K562 (cell line): ENCODE results near the gene STK32C. TPM values are rescaled to one million over a fixed set of nuclear protein-coding genes. Genes with fewer than 3 reads are reported as not detected.

Experiments
- AFF1 ChIP-seq, 2 experiments: fragments of 450-650 bp; IDR thresholded peaks; 2 replicates each; pipeline ENCODE4 v1.6.1; 2018; ENCODE audit warnings: mild to moderate bottlenecking in 2 of 2, low read depth in 1 of 2; ENCODE audit not compliant: partially characterized antibody in 2 of 2
- NFE2L1 ChIP-seq: fragments of 450-650 bp; IDR thresholded peaks from 2 replicates; pipeline ENCODE4 v1.6.1; 2016; ENCODE audit warnings: missing genetic modification characterization, low read depth, mild to moderate bottlenecking, missing compliant biosample characterization, moderate library complexity, borderline replicate concordance
- POLR2B ChIP-seq: fragments of 450-650 bp; IDR thresholded peaks from 2 replicates; pipeline ENCODE4 v1.6.1; 2018; ENCODE audit warnings: low read depth; ENCODE audit not compliant: partially characterized antibody
- RAD51 ChIP-seq: fragments of 450-650 bp; IDR thresholded peaks from 2 replicates; pipeline ENCODE4 v1.7.1; 2016; ENCODE audit warnings: low read depth, mild to moderate bottlenecking, borderline replicate concordance
- WHSC1 ChIP-seq: IDR thresholded peaks from one replicate; pipeline ENCODE4 v1.6.1; 2012; ENCODE audit warnings: low read length, control low read depth, inconsistent platforms
- XRCC3 ChIP-seq: fragments of 450-650 bp; IDR thresholded peaks from 2 replicates; pipeline ENCODE4 v1.6.1; 2017; ENCODE audit warnings: mild to moderate bottlenecking, moderate library complexity
- ZNF282 ChIP-seq: sonication (generic); formaldehyde crosslinking; IDR thresholded peaks from 2 replicates; pipeline ENCODE4 v1.8.1; 2023; ENCODE audit warnings: missing genetic modification reagents
- ZNF592 ChIP-seq: fragments of 450-650 bp; IDR thresholded peaks from 2 replicates; pipeline ENCODE4 v1.6.1; 2017; ENCODE audit warnings: antibody characterized with exemption, mild to moderate bottlenecking
- polyA plus RNA-seq, 8 experiments: library from polyadenylated mRNA; depleted of rRNA in 4 of 8; stranded (reverse) in 5 of 8; unstranded in 3 of 8; fragments of >200 nt; fragmentation: Nextera tagmentation in 2 of 8; fragmentation: Illumina TruSeq in 1 of 8; extraction: Ambion mirVana in 2 of 8; extraction: Trizol in 1 of 8; gene quantifications; 2 replicates each; pipeline versions ENCODE4 v1.2.1 to v1.2.3, GENCODE V29; 2011 to 2014; ENCODE audit warnings: inconsistent platforms in 1 of 8, missing spikeins in 1 of 8
- total RNA-seq, 7 experiments: library from RNA; depleted of rRNA in 6 of 7; stranded (reverse); fragments of >200 nt in 6 of 7; fragmentation: Illumina TruSeq in 2 of 7; extraction: Trizol in 2 of 7; gene quantifications; 2 replicates each; pipeline versions ENCODE4 v1.2.1 to v1.2.3, GENCODE V29; 2011 to 2021; ENCODE audit warnings: low replicate concordance in 1 of 7
- TF ChIP-seq, protein P1 (sequence below): fragments of 250-450 bp; sonication (Bioruptor Pico); IDR thresholded peaks from 2 replicates; pipeline ENCODE4 v1.4.0; 2020; ENCODE audit warnings: mild to moderate bottlenecking

STK32C gene
- total and polyA plus RNA-seq, 9 of the 15 experiments (the other 6 are each of a cell fraction or from before 2014, with no cell fraction given): 1.5 to 20.9 (median 6.5) TPM

GRCh38 chr10:132331601-132332432, 24.1 kb upstream of the STK32C start, which contains the start of gene LRRC27 (continued):
- no peak for TF ChIP-seq ZNF592
- no peak for TF ChIP-seq RAD51
- no peak for TF ChIP-seq WHSC1
- no peak for TF ChIP-seq NFE2L1 (tag)
- no peak for TF ChIP-seq AFF1 (IDR thresholded peaks at IDR 0.05; ENCODE audit: low read depth in 1 of 2, partially characterized antibody in 2 of 2)
- TF ChIP-seq, protein P1, sequence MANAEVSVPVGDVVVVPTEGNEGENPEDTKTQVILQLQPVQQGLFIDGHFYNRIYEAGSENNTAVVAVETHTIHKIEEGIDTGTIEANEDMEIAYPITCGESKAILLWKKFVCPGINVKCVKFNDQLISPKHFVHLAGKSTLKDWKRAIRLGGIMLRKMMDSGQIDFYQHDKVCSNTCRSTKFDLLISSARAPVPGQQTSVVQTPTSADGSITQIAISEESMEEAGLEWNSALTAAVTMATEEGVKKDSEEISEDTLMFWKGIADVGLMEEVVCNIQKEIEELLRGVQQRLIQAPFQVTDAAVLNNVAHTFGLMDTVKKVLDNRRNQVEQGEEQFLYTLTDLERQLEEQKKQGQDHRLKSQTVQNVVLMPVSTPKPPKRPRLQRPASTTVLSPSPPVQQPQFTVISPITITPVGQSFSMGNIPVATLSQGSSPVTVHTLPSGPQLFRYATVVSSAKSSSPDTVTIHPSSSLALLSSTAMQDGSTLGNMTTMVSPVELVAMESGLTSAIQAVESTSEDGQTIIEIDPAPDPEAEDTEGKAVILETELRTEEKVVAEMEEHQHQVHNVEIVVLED: peak; percentile 90
- peak; percentile 89 for TF ChIP-seq POLR2B
- TF ChIP-seq ZNF282: no peak
- TF ChIP-seq XRCC3: no peak
